A673 (cell line): ENCODE data around the gene TRAPPC2L. TPM values are rescaled to one million over a fixed set of nuclear protein-coding genes. Genes with fewer than 3 reads are reported as not detected.

Source experiments
- BruUV-seq: library from RNA; stranded (reverse); fragments of 400-500 nt; replicated peaks from 2 replicates; lab custom pipeline; 2021; lab: Mats Ljungman, UMichigan
- CTCF ChIA-PET: fragments of 300-600 bp; sonication (Branson Sonifier 250); formaldehyde crosslinking; loops from one replicate; lab custom pipeline; 2022; ENCODE audit warnings: antibody characterized with exemption; lab: Charles Lee
- POLR2A ChIA-PET: fragments of 300-600 bp; sonication (Branson Sonifier 250); formaldehyde crosslinking; loops from one replicate; lab custom pipeline; 2022; ENCODE audit warnings: antibody characterized with exemption; ENCODE audit not compliant: low non-redundant PET; lab: Charles Lee
- DNase-seq: peaks from one replicate; pipeline ENCODE4 v3.0.0-alpha.2; 2015; ENCODE audit warnings: low spot score
- H3K27ac ChIP-seq: fragments of 200-600 bp; sonication (generic); 2 replicates; pipeline ENCODE4 v1.5.1; 2016; ENCODE audit warnings: mixed run types, low read depth, mild to moderate bottlenecking, mixed read lengths, antibody characterized with exemption, low read length; ENCODE audit not compliant: poor library complexity, severe bottlenecking
- H3K27me3 ChIP-seq: fragments of 200-600 bp; sonication (generic); replicated peaks from 2 replicates; pipeline ENCODE4 v1.6.1; 2017; ENCODE audit warnings: mixed run types, low read depth, mild to moderate bottlenecking, mixed read lengths, antibody characterized with exemption, low read length; ENCODE audit not compliant: insufficient read depth, poor library complexity
- H3K36me3 ChIP-seq: fragments of 200-600 bp; sonication (generic); 2 replicates; pipeline ENCODE4 v1.6.1; 2016; ENCODE audit warnings: mixed run types, mild to moderate bottlenecking, mixed read lengths, antibody characterized with exemption, low read length; ENCODE audit not compliant: insufficient read depth, poor library complexity, severe bottlenecking
- H3K4me1 ChIP-seq: fragments of 200-600 bp; sonication (generic); 2 replicates; pipeline ENCODE4 v1.6.1; 2017; ENCODE audit warnings: mixed run types, mild to moderate bottlenecking, mixed read lengths, antibody characterized with exemption, low read length; ENCODE audit not compliant: insufficient read depth, poor library complexity, severe bottlenecking
- H3K4me3 ChIP-seq: fragments of 200-600 bp; sonication (generic); 2 replicates; pipeline ENCODE4 v1.5.1; 2016; ENCODE audit warnings: low read depth, mixed run types, mild to moderate bottlenecking, mixed read lengths, low read length; ENCODE audit not compliant: poor library complexity, severe bottlenecking
- H3K9me3 ChIP-seq: fragments of 200-600 bp; sonication (generic); 2 replicates; pipeline ENCODE4 v1.6.1; 2016; ENCODE audit warnings: mixed run types, low read depth, mild to moderate bottlenecking, mixed read lengths, antibody characterized with exemption, low read length; ENCODE audit not compliant: poor library complexity, severe bottlenecking
- EZH2 ChIP-seq: fragments of 200-600 bp; sonication (generic); IDR thresholded peaks from 2 replicates; pipeline ENCODE4 v1.6.1; 2017; ENCODE audit warnings: borderline replicate concordance, low read depth, mild to moderate bottlenecking, mixed read lengths, antibody characterized with exemption, low read length; ENCODE audit not compliant: poor library complexity, severe bottlenecking
- intact Hi-C: fragments of 100-400 bp; cut with micrococcal nuclease; formaldehyde crosslinking; loops from one replicate; pipeline ENCODE4 v1.10.0; 2022; ENCODE audit not compliant: unreplicated experiment
- total RNA-seq: library from RNA; stranded (reverse); gene quantifications from 2 replicates; pipeline ENCODE4 v1.2.3, GENCODE V29; 2021
- TF ChIP-seq, protein P1 (sequence below): fragments of 300-800, 200-600 bp; sonication (generic); conservative IDR thresholded peaks from 2 replicates; pipeline ENCODE4 v1.5.1; 2017; ENCODE audit warnings: low read depth, mild to moderate bottlenecking, antibody characterized with exemption, low read length, moderate library complexity, mixed read lengths

Gene TRAPPC2L
- total RNA-seq, 1 experiment from 2014 or later, result 98.6 TPM

DNA sequence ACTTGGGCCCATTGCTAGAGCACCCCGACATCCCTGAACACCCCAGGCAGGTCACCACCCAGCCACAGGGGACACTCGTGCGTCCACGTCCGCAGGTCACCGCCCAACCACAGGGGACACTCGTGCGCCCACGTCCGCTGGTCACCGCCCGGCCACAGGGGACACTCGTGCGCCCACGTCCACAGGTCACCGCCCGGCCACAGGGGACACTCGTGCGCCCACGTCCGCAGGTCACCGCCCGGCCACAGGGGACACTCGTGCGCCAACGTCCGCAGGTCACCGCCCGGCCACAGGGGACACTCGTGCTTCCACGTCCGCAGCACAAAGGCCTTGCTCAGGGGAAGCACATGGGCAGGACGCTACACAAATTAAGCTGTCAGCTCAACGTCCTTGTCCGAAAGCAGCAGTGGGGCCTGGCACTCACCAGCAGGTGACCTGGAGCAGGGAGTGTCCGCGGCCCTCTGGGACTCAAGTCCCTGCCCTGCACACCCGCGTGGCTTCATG is 17.8 kb upstream of the TRAPPC2L start:
- DNase-seq, result no peak
- Histone ChIP-seq H3K4me1 (no peaks in the 10 kb centered on the region), H3K4me3 (no peak overlapping the region), H3K27me3 (no peaks in the 10 kb centered on the region), H3K36me3 (peaks cover 3% of the 10 kb centered on the region), H3K27ac (no peak overlapping the region), H3K9me3 (no peaks in the 10 kb centered on the region)
- intact Hi-C loops, result no loop called here
- CTCF ChIA-PET, result no interaction called here
- POLR2A ChIA-PET, result no interaction called here
- no TSS peak for BruUV-seq
- no peak for TF ChIP-seq EZH2
- TF ChIP-seq, protein P1, sequence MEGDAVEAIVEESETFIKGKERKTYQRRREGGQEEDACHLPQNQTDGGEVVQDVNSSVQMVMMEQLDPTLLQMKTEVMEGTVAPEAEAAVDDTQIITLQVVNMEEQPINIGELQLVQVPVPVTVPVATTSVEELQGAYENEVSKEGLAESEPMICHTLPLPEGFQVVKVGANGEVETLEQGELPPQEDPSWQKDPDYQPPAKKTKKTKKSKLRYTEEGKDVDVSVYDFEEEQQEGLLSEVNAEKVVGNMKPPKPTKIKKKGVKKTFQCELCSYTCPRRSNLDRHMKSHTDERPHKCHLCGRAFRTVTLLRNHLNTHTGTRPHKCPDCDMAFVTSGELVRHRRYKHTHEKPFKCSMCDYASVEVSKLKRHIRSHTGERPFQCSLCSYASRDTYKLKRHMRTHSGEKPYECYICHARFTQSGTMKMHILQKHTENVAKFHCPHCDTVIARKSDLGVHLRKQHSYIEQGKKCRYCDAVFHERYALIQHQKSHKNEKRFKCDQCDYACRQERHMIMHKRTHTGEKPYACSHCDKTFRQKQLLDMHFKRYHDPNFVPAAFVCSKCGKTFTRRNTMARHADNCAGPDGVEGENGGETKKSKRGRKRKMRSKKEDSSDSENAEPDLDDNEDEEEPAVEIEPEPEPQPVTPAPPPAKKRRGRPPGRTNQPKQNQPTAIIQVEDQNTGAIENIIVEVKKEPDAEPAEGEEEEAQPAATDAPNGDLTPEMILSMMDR, result no peak

DNA sequence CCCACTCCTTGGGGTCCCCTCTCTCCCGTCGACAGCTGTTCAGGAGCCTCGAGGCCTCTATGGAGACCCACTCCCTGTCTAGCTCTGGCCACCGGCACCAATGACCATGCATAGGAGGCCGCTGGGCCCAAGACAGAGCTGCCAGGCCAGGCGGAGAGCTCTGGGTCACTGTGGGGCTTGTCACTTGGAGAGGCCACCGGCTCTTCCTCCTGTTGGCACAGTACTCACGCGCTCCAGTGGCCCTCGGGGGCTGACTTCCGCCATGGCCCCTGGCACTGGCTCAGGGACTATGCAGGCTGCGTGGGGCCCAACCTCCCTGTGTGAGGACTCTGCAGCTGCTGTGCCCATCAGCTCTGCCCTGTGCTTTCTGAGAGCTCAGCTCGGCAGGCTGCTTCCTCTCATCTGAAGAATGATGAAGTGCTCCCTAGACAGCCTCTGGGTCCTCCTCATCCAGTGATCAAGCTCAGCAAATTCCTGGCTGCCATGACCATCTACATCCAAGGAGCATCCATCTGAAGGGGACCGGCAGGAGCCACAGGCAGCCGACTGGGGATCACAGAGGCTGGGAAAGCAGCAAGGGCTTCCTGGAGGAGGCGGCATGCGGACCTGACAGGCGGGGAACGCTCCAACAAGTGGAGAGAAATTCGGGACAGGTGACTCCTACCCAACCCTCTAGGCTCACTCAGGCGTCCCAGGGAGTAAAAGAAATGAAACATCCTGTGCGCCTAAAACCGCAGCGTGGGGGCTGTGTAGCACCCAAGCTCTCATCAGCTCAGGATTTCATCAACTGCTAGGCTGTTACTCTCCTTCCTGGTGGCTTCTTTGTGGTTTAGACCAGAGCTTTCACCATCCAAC is 17.0 kb upstream of the TRAPPC2L start:
- no peak for DNase-seq
- Histone ChIP-seq H3K36me3 (peaks cover 3% of the 10 kb centered on the region), H3K4me3 (no peak overlapping the region), H3K9me3 (no peaks in the 10 kb centered on the region), H3K27me3 (no peaks in the 10 kb centered on the region), H3K27ac (no peak overlapping the region), H3K4me1 (no peaks in the 10 kb centered on the region)
- no TSS peak for BruUV-seq
- intact Hi-C loops, result no loop called here
- no peak for TF ChIP-seq EZH2
- TF ChIP-seq, protein P1, result no peak
- ChIA-PET POLR2A (no interaction called here), CTCF (no interaction called here)

DNA sequence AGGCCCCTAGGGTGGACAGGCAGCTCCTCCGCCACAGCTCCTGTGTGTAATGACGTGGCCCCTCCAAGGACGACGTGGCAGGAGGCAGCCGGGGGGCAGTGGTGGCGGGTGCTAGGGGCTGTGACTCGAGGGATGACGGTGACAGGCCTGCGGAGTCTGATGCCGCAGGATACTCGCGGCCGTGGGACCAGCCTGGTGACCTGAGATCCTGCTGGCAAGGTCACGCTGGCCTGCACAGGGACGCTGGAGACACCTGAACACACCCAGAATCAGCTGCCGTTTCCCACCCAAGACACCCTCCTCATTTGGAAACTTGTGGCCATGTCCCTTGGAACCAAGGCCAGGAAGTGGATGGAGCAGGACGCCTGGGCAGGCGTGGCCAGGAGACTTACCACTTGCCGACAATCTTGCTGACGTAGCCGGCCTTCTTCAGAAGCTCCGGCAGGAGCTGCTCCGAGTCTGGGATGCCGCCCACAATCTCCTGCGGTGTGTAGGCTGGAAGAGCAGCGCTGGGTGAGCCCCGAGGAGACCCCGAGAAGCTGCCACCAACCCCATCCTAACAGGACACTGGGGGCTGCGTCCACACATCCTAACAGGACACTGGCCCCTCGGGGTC is 16.2 kb upstream of the TRAPPC2L start:
- DNase-seq, result no peak
- ChIA-PET POLR2A (no interaction called here), CTCF (interaction anchor here (0.5 kb wide), 1 partner anchor 103 kb away, joined by 3 read pairs; no protein-coding TSS in a partner anchor)
- intact Hi-C loops, result no loop called here
- Histone ChIP-seq H3K27ac (no peak overlapping the region), H3K9me3 (no peaks in the 10 kb centered on the region), H3K36me3 (no peaks in the 10 kb centered on the region), H3K4me3 (no peak overlapping the region), H3K27me3 (no peaks in the 10 kb centered on the region), H3K4me1 (no peaks in the 10 kb centered on the region)
- BruUV-seq, result no TSS peak
- TF ChIP-seq, protein P1, result no peak
- TF ChIP-seq EZH2, result no peak
